Measurements from ENCODE around the gene D2HGDH. TPM values are rescaled to one million over a fixed set of nuclear protein-coding genes. Genes with fewer than 3 reads are reported as not detected.

The D2HGDH gene
- total and polyA plus RNA-seq, 2 of the 13 experiments (the other 11 are each of a cell fraction or from before 2014, with no cell fraction given) = 19.2 to 20.3 TPM

DNA sequence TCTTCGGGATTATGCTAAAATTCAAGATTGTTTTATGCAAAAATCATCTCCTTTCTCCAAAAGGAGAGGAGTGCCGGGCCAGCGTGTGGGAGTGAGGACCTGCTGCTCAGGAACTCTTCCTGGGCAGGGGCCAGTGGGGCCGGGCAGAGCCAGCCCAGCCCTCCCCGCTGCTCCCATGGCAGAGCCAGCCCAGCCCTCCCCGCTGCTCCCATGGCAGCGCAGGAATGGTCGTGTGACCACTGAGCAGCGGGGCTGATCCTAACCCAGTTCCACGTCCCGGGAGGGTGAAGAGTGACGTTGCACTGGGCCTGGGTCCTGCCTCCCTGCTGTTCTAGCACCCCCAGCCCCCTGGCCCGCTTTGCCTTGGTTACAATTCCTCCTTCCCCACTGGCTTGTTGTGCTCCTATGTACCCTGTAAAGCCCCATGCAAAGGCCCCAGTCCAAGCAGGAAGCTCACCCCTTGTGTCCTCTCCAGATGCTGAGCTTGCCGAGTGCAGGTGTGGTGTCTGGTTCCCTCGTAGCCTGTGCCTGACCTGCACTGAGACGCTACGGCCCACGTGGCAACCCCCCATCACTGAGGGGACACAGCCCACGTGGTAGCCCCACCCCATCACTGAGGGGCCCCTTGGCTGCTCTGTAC is 63.1 kb downstream of the D2HGDH start (continued):
- TF ChIP-seq HNF1A (IDR thresholded peaks at IDR 0.05; ENCODE audit: low read depth) = no peak
- TF ChIP-seq HNF1A (CRISPR knock-in tag; IDR thresholded peaks at IDR 0.05; ENCODE audit: borderline replicate concordance) = no peak
- no peak for TF ChIP-seq NAIF1 (CRISPR knock-in tag; IDR thresholded peaks at IDR 0.05; ENCODE audit: borderline replicate concordance)
- TF ChIP-seq, protein P1, sequence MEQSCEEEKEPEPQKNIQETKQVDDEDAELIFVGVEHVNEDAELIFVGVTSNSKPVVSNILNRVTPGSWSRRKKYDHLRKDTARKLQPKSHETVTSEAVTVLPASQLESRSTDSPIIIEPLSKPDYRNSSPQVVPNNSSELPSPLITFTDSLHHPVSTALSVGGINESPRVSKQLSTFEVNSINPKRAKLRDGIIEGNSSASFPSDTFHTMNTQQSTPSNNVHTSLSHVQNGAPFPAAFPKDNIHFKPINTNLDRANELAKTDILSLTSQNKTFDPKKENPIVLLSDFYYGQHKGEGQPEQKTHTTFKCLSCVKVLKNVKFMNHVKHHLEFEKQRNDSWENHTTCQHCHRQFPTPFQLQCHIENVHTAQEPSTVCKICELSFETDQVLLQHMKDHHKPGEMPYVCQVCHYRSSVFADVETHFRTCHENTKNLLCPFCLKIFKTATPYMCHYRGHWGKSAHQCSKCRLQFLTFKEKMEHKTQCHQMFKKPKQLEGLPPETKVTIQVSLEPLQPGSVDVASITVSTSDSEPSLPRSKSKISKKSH (CRISPR knock-in tag; IDR thresholded peaks at IDR 0.05; ENCODE audit: borderline replicate concordance) = 0 out of 2 replicates have a peak, but pooled peaks have one; percentile 51
- no peak for TF ChIP-seq ZNF570 (CRISPR knock-in tag; IDR thresholded peaks at IDR 0.05; ENCODE audit: borderline replicate concordance)
- TF ChIP-seq PHF8 (CRISPR knock-in tag; IDR thresholded peaks at IDR 0.05) = no peak

Measured in HepG2 (cell line).